HPDE6-E6E7 (cell line): ENCODE measurements around the gene ZSCAN10.

Experiments
- DNase-seq: peaks from one replicate; pipeline ENCODE4 v3.0.0; 2011; ENCODE audit warnings: missing footprints; ENCODE audit errors: extremely low spot score

ZSCAN10 gene

GRCh38 chr16:3046641-3047386 is 52.3 kb downstream of the ZSCAN10 start:
- DNase-seq = no peak

DNA sequence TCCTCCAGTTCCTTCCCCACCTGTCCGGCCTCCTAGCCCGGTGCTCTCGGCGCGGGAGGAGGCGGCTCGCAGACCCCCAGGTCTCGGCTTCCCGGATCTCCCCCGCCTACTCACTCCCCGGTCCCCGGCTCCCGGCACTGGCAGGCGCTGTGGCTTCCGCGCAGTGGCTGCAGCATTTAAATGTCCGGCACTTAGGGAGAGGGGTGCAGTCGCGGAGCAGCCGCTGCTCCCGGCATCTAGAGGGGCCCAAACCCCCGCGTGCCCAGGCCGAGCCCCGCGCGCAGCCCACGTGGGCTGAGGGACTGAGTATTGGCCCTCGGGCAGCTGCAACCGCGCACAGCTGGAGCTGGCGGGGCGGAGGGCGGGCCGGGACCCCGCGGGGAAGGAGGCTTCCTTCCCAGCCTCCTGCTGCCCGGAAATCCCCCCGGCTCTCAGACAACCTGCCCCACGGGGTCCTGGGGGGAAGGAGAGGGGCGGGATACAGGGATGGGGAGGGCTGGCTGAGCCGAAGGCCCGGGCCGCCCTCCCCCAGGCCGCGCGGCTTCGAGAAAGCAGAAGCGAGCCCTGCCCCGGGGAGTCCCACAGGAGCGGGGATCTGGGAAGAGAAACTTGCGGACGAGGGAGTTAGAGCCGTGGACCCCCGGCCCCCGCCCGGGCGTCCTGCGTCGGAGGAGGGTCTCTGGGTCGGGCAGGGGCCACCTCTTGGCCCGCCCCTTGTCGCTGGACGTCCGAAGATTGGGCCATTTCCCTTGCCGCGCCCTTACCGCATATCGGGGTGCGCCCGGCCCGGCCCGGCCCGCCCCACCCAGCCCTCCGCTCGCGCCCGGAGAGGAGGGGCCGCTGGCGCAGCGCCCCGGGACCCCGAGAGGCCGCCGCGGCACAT is 53.1 kb downstream of the ZSCAN10 start, which contains the start of gene MMP25:
MMP25 (plus strand) TSS at position 804 of the 883 bp plus-strand sequence. CDS start 357 bp downstream, outside the sequence.
- DNase-seq = no peak

DNA sequence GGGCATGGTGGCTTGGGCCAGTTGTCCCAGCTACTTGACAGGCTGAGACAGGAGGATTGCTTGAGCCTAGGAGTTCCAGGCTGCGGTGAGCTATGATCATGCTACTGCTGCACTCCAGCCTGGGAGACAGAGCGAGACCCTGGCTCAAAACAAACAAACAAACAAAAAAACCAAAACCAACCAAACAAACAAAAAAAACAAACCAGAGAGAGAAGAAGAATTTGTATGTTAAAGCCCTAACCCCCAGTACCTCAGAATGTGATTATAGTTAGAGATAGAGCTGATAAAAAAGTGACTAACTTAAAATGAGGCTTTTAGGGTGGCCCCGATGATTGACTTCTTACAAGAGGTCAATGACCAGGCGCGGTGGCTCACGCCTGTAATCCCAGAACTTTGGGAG is 54.4 kb downstream of the ZSCAN10 start:
- no peak for DNase-seq

- no peak for DNase-seq
These were observed 56.7 kb downstream of the ZSCAN10 start for GRCh38 chr16:3042376-3042775.

GRCh38 chr16:3038896-3039295 is 60.2 kb downstream of the ZSCAN10 start:
- DNase-seq = no peak
